A549 (cell line): ENCODE results near the gene PSD. TPM values are rescaled to one million over a fixed set of nuclear protein-coding genes. Genes with fewer than 3 reads are reported as not detected.

Source experiments
- ATAC-seq, 2 experiments: fragments of 200-7000 bp in 1 of 2; fragments of >200 bp in 1 of 2; cut with Nextera tagmentation in 1 of 2; cut with Tn5 transposase in 1 of 2; 3 replicates each; pipeline versions ENCODE4 v1.8.0 to v1.9.1; 2018 to 2020; ENCODE audit warnings: mild to moderate bottlenecking in 1 of 2, moderate library complexity in 1 of 2
- CTCF ChIA-PET: fragments of 300-600 bp; sonication (Branson Sonifier 250); formaldehyde crosslinking; extraction: SDS; loops from one replicate; lab custom pipeline; 2021; ENCODE audit warnings: antibody characterized with exemption, inconsistent platforms; lab: Yijun Ruan, JAX
- POLR2A ChIA-PET: fragments of 350-600 bp; formaldehyde crosslinking; extraction: SDS; loops from one replicate; lab custom pipeline; 2021; ENCODE audit warnings: antibody characterized with exemption, inconsistent platforms; lab: Yijun Ruan, JAX
- DNase-seq, 2 experiments: peaks; one replicate each; pipeline versions ENCODE4 v3.0.0 to v3.0.0-alpha.2; 2011 to 2016; ENCODE audit warnings: low read depth in 1 of 2, low spot score in 1 of 2
- FAIRE-seq: peaks from 2 replicates; lab custom pipeline; 2011; peaks lifted over from hg19 to GRCh38; lab: Jason Lieb, UNC
- H3K27ac ChIP-seq, 2 experiments: fragments of >200 bp; sonication (Bioruptor Twin); formaldehyde crosslinking; 3 replicates each; pipeline ENCODE4 v1.5.1; 2016 to 2017
- H3K4me1 ChIP-seq: fragments of >200 bp; sonication (Bioruptor Twin); formaldehyde crosslinking; 3 replicates; pipeline ENCODE4 v1.6.1; 2016
- H3K4me2 ChIP-seq: fragments of >200 bp; sonication (Bioruptor Twin); formaldehyde crosslinking; 3 replicates; pipeline ENCODE4 v1.6.1; 2016
- H3K4me3 ChIP-seq: fragments of >200 bp; sonication (Bioruptor Twin); formaldehyde crosslinking; 3 replicates; pipeline ENCODE4 v1.5.1; 2016
- H3K9me3 ChIP-seq: fragments of >200 bp; sonication (Bioruptor Twin); formaldehyde crosslinking; 3 replicates; pipeline ENCODE4 v1.6.1; 2016
- BHLHE40 ChIP-seq: IDR thresholded peaks from 2 replicates; pipeline ENCODE4 v1.6.1; 2012; ENCODE audit warnings: low read depth, low read length, inconsistent platforms
- EP300 ChIP-seq, 2 experiments: fragments of >200 bp; sonication (Bioruptor Twin); formaldehyde crosslinking; IDR thresholded peaks; 2 replicates in 1 of 2; 3 replicates in 1 of 2; pipeline ENCODE4 v1.6.1; 2016 to 2017
- FOSB ChIP-seq: fragments of 250-450 bp; sonication (Bioruptor Pico); IDR thresholded peaks from 2 replicates; pipeline ENCODE4 v1.5.0; 2020; ENCODE audit warnings: mild to moderate bottlenecking, moderate library complexity
- FOXS1 ChIP-seq: fragments of 250-450 bp; sonication (Bioruptor Pico); IDR thresholded peaks from 2 replicates; pipeline ENCODE4 v1.5.0; 2020; ENCODE audit warnings: mild to moderate bottlenecking, moderate library complexity
- GATA3 ChIP-seq: IDR thresholded peaks from 2 replicates; pipeline ENCODE4 v1.6.1; 2012; ENCODE audit warnings: borderline replicate concordance
- KDM1A ChIP-seq: fragments of 200-600 bp; sonication (generic); IDR thresholded peaks from 2 replicates; pipeline ENCODE4 v1.6.1; 2016; ENCODE audit warnings: low read depth, mild to moderate bottlenecking
- MAFK ChIP-seq: fragments of 450-650 bp; IDR thresholded peaks from 2 replicates; pipeline ENCODE4 v1.6.1; 2014; ENCODE audit not compliant: partially characterized antibody
- MYC ChIP-seq: IDR thresholded peaks from 2 replicates; pipeline ENCODE4 v1.6.1; 2012; ENCODE audit warnings: mild to moderate bottlenecking, inconsistent platforms, low read length, improper control_type of control experiment, borderline replicate concordance
- NFE2L2 ChIP-seq: fragments of 150-350 bp; conservative IDR thresholded peaks from 2 replicates; pipeline ENCODE4 v1.6.1; 2014; ENCODE audit warnings: low read length
- NR3C1 ChIP-seq: fragments of >200 bp; sonication (Bioruptor Twin); formaldehyde crosslinking; IDR thresholded peaks from 3 replicates; pipeline ENCODE4 v1.6.1; 2017
- PHF8 ChIP-seq: fragments of 200-600 bp; sonication (generic); IDR thresholded peaks from 2 replicates; pipeline ENCODE4 v1.6.1; 2016; ENCODE audit warnings: low read depth, mild to moderate bottlenecking, antibody characterized with exemption, moderate library complexity, borderline replicate concordance
- POLR2A ChIP-seq: IDR thresholded peaks from 2 replicates; pipeline ENCODE4 v1.6.1; 2012; ENCODE audit warnings: mild to moderate bottlenecking, low read length
- POLR2AphosphoS2 ChIP-seq: conservative IDR thresholded peaks from 2 replicates; pipeline ENCODE4 v1.6.1; 2012; ENCODE audit warnings: low read length, improper control_type of control experiment, inconsistent platforms
- RNF2 ChIP-seq: fragments of 200-600 bp; sonication (generic); IDR thresholded peaks from 2 replicates; pipeline ENCODE4 v1.6.1; 2016; ENCODE audit warnings: low read depth, mild to moderate bottlenecking, antibody characterized with exemption, moderate library complexity, borderline replicate concordance
- TP53 ChIP-seq: fragments of 250-450 bp; sonication (Bioruptor Pico); IDR thresholded peaks from 2 replicates; pipeline ENCODE4 v1.5.0; 2021; ENCODE audit warnings: mild to moderate bottlenecking, moderate library complexity
- WGBS: methylation state at CpG from one replicate; pipeline ENCODE4 v1.1.6; 2017; ENCODE audit errors: missing lambda C conversion rate; 5-methylcytosine and 5-hydroxymethylcytosine counted together
- polyA plus RNA-seq, 4 experiments: library from polyadenylated mRNA; depleted of rRNA in 3 of 4; stranded (reverse); fragments of >200 nt; fragmentation: RNase III in 1 of 4; extraction: RNeasy Plus Mini Kit Qiagen cat#74134 plus additional on column Dnase treatment in 1 of 4; gene quantifications; 2 replicates in 3 of 4; 3 replicates in 1 of 4; pipeline ENCODE4 v1.2.3, GENCODE V29; 2011 to 2017
- TF ChIP-seq, protein P1 (sequence below): IDR thresholded peaks from 2 replicates; pipeline ENCODE4 v1.6.1; 2012
- TF ChIP-seq, protein P2 (sequence below): fragments of >200 bp; sonication (Bioruptor Twin); formaldehyde crosslinking; IDR thresholded peaks from 3 replicates; pipeline ENCODE4 v1.5.1; 2016
- TF ChIP-seq, protein P3 (sequence below): fragments of 450-650 bp; IDR thresholded peaks from 2 replicates; pipeline ENCODE4 v1.6.1; 2014; ENCODE audit warnings: antibody characterized with exemption
- TF ChIP-seq, protein P4 (sequence below): fragments of 150-350 bp; IDR thresholded peaks from 2 replicates; pipeline ENCODE4 v1.6.1; 2014; ENCODE audit warnings: low read depth, mild to moderate bottlenecking, low read length
- TF ChIP-seq, protein P5 (sequence below): fragments of >200 bp; sonication (Bioruptor Twin); formaldehyde crosslinking; IDR thresholded peaks from 3 replicates; pipeline ENCODE4 v1.6.1; 2016
- TF ChIP-seq, protein P6 (sequence below): fragments of 250-450 bp; sonication (Bioruptor Pico); IDR thresholded peaks from 2 replicates; pipeline ENCODE4 v1.5.0; 2020; ENCODE audit warnings: low read depth, mild to moderate bottlenecking, moderate library complexity
- TF ChIP-seq, protein P7 (sequence below): fragments of >200 bp; sonication (Bioruptor Twin); formaldehyde crosslinking; IDR thresholded peaks from 2 replicates; pipeline ENCODE4 v1.6.1; 2016

PSD gene
- polyA plus RNA-seq, 2 of the 4 experiments (the other 2 are of a cell fraction): 0.14 to 0.75 TPM

DNA sequence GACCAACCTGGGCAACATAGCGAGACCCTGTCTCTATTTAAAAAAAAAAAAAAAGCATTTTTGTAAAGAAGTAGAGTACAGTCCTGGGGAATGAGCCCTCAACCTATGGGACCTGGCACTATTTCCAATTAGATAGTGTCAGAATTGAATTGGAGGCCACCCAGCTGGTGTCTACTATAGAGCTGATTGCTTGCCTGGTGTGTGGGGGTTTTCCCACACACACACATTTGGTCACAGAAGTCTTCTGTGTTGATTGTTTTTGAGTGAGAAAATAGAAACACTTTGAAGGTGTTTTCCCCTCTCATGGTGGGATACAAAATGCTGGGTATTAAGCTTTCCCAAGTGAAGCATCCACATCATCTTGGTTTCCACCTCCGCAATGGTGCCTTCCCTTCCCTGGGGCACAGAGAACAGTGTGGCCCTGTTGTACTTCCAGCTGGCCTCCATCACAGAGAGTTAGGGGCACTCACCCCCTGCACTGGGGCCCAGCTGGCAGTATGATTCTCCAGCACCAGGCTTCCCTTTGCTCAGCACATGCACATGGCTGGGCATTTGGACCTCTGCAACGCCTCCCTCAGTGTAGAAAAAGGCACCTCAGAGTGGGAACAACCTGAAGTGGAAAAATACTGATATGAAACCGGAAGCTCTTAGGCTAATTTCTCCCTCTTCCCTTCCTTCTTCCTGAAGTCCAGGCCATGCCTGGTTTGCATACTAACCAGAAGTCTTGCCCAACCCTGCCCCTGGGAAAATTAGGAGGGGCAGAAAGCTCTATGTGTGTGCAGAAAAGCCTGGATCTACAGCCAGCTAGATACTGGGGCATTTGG lies 33.8 kb downstream of the PSD start:
- WGBS: 74% methylated on average over 4 of the region's 4 CpGs
- DNase-seq (no peak), ATAC-seq (peak; percentile 23 to 30; a peak in 4 of 6 replicates), FAIRE-seq (no peak)
- Histone ChIP-seq H3K9me3 (no peaks in the 10 kb centered on the region), H3K27ac (no peak overlapping the region), H3K4me2 (no peak overlapping the region), H3K4me3 (no peak overlapping the region), H3K4me1 (no peaks in the 10 kb centered on the region)
- CTCF ChIA-PET: interaction anchor here (0.5 to 12.6 kb wide), 17 partner anchors 10 to 1373 kb away, joined by 3 to 133 read pairs (median 5); partner anchors contain the start of gene NFKB2
- TF ChIP-seq GATA3 (no peak), PHF8 (no peak), EP300 (IDR thresholded peaks at IDR 0.05) (no peak), MAFK (no peak), BHLHE40 (no peak), NR3C1 (no peak), RNF2 (no peak)
- TF ChIP-seq, protein P1, sequence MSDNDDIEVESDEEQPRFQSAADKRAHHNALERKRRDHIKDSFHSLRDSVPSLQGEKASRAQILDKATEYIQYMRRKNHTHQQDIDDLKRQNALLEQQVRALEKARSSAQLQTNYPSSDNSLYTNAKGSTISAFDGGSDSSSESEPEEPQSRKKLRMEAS: no peak
- TF ChIP-seq, protein P2, sequence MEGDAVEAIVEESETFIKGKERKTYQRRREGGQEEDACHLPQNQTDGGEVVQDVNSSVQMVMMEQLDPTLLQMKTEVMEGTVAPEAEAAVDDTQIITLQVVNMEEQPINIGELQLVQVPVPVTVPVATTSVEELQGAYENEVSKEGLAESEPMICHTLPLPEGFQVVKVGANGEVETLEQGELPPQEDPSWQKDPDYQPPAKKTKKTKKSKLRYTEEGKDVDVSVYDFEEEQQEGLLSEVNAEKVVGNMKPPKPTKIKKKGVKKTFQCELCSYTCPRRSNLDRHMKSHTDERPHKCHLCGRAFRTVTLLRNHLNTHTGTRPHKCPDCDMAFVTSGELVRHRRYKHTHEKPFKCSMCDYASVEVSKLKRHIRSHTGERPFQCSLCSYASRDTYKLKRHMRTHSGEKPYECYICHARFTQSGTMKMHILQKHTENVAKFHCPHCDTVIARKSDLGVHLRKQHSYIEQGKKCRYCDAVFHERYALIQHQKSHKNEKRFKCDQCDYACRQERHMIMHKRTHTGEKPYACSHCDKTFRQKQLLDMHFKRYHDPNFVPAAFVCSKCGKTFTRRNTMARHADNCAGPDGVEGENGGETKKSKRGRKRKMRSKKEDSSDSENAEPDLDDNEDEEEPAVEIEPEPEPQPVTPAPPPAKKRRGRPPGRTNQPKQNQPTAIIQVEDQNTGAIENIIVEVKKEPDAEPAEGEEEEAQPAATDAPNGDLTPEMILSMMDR: no peak
- TF ChIP-seq, protein P3, sequence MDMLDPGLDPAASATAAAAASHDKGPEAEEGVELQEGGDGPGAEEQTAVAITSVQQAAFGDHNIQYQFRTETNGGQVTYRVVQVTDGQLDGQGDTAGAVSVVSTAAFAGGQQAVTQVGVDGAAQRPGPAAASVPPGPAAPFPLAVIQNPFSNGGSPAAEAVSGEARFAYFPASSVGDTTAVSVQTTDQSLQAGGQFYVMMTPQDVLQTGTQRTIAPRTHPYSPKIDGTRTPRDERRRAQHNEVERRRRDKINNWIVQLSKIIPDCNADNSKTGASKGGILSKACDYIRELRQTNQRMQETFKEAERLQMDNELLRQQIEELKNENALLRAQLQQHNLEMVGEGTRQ: no peak
- POLR2A ChIA-PET: interaction anchor here (0.9 kb wide), 1 partner anchor 14 kb away, joined by 4 read pairs; no protein-coding TSS in a partner anchor

DNA sequence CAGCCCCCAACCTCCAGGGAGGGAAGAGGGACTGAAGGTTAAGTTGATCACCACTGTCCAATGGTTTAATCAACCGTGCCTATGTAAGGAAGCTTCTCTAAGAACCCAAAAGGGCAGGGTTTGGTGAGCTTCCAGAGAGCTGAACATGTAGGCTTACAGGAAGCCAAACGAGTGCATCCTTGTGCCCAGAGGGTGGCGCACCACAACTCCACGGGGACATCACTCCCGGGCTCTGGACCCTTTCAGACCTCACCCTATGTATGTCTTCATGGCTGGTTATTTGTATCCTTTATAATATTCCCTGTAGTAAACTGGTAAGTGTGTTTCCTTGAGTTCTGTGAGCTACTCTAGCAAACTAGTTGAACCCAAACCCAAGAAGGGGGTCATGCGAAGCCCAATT lies 34.5 kb downstream of the PSD start:
- Histone ChIP-seq H3K4me2 (no peak overlapping the region), H3K9me3 (no peaks in the 10 kb centered on the region), H3K27ac (no peak overlapping the region), H3K4me1 (no peaks in the 10 kb centered on the region), H3K4me3 (no peak overlapping the region)
- no peak for FAIRE-seq
- ChIA-PET POLR2A (interaction anchor here (0.9 kb wide), 1 partner anchor 15 kb away, joined by 4 read pairs; no protein-coding TSS in a partner anchor), CTCF (interaction anchor here (0.6 to 12.6 kb wide), 11 partner anchors 10 to 153 kb away, joined by 3 to 133 read pairs (median 10); partner anchors contain the start of gene NFKB2)
- TF ChIP-seq, protein P4, sequence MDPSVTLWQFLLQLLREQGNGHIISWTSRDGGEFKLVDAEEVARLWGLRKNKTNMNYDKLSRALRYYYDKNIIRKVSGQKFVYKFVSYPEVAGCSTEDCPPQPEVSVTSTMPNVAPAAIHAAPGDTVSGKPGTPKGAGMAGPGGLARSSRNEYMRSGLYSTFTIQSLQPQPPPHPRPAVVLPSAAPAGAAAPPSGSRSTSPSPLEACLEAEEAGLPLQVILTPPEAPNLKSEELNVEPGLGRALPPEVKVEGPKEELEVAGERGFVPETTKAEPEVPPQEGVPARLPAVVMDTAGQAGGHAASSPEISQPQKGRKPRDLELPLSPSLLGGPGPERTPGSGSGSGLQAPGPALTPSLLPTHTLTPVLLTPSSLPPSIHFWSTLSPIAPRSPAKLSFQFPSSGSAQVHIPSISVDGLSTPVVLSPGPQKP: no peak
- TF ChIP-seq FOSB (CRISPR knock-in tag) (no peak), POLR2A (no peak), NFE2L2 (no peak), MYC (no peak), FOXS1 (no peak), POLR2AphosphoS2 (no peak), TP53 (CRISPR knock-in tag) (no peak), KDM1A (no peak)
- TF ChIP-seq, protein P5, sequence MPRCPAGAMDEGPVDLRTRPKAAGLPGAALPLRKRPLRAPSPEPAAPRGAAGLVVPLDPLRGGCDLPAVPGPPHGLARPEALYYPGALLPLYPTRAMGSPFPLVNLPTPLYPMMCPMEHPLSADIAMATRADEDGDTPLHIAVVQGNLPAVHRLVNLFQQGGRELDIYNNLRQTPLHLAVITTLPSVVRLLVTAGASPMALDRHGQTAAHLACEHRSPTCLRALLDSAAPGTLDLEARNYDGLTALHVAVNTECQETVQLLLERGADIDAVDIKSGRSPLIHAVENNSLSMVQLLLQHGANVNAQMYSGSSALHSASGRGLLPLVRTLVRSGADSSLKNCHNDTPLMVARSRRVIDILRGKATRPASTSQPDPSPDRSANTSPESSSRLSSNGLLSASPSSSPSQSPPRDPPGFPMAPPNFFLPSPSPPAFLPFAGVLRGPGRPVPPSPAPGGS: no peak
- TF ChIP-seq, protein P6, sequence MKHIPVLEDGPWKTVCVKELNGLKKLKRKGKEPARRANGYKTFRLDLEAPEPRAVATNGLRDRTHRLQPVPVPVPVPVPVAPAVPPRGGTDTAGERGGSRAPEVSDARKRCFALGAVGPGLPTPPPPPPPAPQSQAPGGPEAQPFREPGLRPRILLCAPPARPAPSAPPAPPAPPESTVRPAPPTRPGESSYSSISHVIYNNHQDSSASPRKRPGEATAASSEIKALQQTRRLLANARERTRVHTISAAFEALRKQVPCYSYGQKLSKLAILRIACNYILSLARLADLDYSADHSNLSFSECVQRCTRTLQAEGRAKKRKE (CRISPR knock-in tag): no peak
- TF ChIP-seq, protein P7, sequence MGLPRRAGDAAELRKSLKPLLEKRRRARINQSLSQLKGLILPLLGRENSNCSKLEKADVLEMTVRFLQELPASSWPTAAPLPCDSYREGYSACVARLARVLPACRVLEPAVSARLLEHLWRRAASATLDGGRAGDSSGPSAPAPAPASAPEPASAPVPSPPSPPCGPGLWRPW: no peak
- ATAC-seq: peak in 1 of 2 experiments; percentile 63; a peak in 3 of 6 replicates
- DNase-seq: no peak
- 67% methylated on average over 6 of the region's 6 CpGs for WGBS
